Loucy (cell line): ENCODE results near the gene RAPGEF1.

ENCODE experiments used
- H2AFZ ChIP-seq: fragments of 200-600 bp; sonication (generic); 2 replicates; pipeline ENCODE4 v1.6.0; 2016; ENCODE audit warnings: antibody characterized with exemption, mild to moderate bottlenecking, low read length, moderate library complexity
- H3F3A ChIP-seq: fragments of 200-600 bp; 2 replicates; pipeline ENCODE4 v1.6.0; 2016; ENCODE audit warnings: antibody characterized with exemption, low read depth, mild to moderate bottlenecking
- H3K27me3 ChIP-seq: fragments of 200-600 bp; sonication (generic); 2 replicates; pipeline ENCODE4 v1.6.1; 2014; ENCODE audit warnings: low read length, mild to moderate bottlenecking; ENCODE audit not compliant: insufficient read depth, poor library complexity, severe bottlenecking
- H3K36me3 ChIP-seq: fragments of 200-600 bp; sonication (generic); 2 replicates; pipeline ENCODE4 v1.6.1; 2016; ENCODE audit warnings: low read length; ENCODE audit not compliant: insufficient read depth
- H3K4me1 ChIP-seq: fragments of 200-600 bp; sonication (generic); 2 replicates; pipeline ENCODE4 v1.5.1; 2014; ENCODE audit warnings: low read length, mild to moderate bottlenecking; ENCODE audit not compliant: insufficient read depth, poor library complexity, severe bottlenecking
- H3K4me2 ChIP-seq: fragments of 200-600 bp; sonication (generic); 2 replicates; pipeline ENCODE4 v1.6.0; 2014; ENCODE audit warnings: antibody characterized with exemption, low read length, low read depth, mild to moderate bottlenecking; ENCODE audit not compliant: poor library complexity, severe bottlenecking
- H3K4me3 ChIP-seq: fragments of 200-600 bp; sonication (generic); 2 replicates; pipeline ENCODE4 v1.5.1; 2014; ENCODE audit warnings: low read length, mild to moderate bottlenecking, mixed read lengths; ENCODE audit not compliant: poor library complexity, severe bottlenecking
- H3K79me2 ChIP-seq: fragments of 200-600 bp; sonication (generic); 2 replicates; pipeline ENCODE4 v1.6.1; 2014; ENCODE audit warnings: low read length; ENCODE audit not compliant: insufficient read depth
- H3K9ac ChIP-seq: fragments of 200-600 bp; sonication (generic); 2 replicates; pipeline ENCODE4 v1.6.0; 2014; ENCODE audit warnings: mild to moderate bottlenecking, low read depth, low read length, moderate library complexity; ENCODE audit not compliant: poor library complexity, severe bottlenecking
- H3K9me2 ChIP-seq: fragments of 200-600 bp; sonication (generic); replicated peaks from 2 replicates; pipeline ENCODE4 v1.6.1; 2016; ENCODE audit warnings: low read depth, low read length, mixed read lengths
- H3K9me3 ChIP-seq: fragments of 200-600 bp; sonication (generic); 2 replicates; pipeline ENCODE4 v1.6.1; 2014; ENCODE audit warnings: mild to moderate bottlenecking, antibody characterized with exemption, low read length, low read depth; ENCODE audit not compliant: insufficient read depth
- H4K20me1 ChIP-seq: fragments of 200-600 bp; sonication (generic); 2 replicates; pipeline ENCODE4 v1.6.0; 2014; ENCODE audit warnings: antibody characterized with exemption, low read length, mild to moderate bottlenecking; ENCODE audit not compliant: insufficient read depth, poor library complexity, severe bottlenecking
- EZH2phosphoT487 ChIP-seq: fragments of 200-600 bp; IDR thresholded peaks from 2 replicates; pipeline ENCODE4 v1.6.1; 2018; ENCODE audit warnings: antibody characterized with exemption, mild to moderate bottlenecking, moderate library complexity, borderline replicate concordance
- TF ChIP-seq, protein P1 (sequence below): fragments of 200-600 bp; sonication (generic); conservative IDR thresholded peaks from 2 replicates; pipeline ENCODE4 v1.5.1; 2014; ENCODE audit warnings: mild to moderate bottlenecking, antibody characterized with exemption, low read length

Gene RAPGEF1

DNA sequence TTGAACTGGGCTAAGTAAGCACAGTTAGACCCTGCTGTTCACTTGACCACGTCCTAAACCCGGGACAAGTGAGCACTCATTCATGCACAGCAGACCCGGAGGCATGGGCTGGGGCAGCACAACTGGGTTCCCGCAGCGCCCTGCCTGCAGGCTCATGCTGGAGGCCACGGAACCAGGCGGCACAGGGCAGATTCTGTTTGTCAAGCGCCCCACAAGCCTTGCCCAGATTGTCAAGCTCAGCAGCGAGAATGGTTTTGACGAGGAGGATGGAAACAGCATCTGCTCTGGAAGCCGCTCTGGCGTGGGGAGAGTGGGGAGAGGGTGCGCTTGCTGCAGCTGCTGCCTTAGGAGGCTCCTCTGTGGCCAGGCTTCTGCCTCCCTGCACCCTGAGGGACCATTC lies 161.9 kb downstream of the RAPGEF1 start:
- peaks cover 5% of the 10 kb centered on the region for H3K4me1 ChIP-seq
- H4K20me1 ChIP-seq, result no peaks in the 10 kb centered on the region
- no peaks in the 10 kb centered on the region for H3K9me2 ChIP-seq
- no peak overlapping the region for H3K4me3 ChIP-seq
- TF ChIP-seq EZH2phosphoT487, result no peak
- TF ChIP-seq, protein P1, sequence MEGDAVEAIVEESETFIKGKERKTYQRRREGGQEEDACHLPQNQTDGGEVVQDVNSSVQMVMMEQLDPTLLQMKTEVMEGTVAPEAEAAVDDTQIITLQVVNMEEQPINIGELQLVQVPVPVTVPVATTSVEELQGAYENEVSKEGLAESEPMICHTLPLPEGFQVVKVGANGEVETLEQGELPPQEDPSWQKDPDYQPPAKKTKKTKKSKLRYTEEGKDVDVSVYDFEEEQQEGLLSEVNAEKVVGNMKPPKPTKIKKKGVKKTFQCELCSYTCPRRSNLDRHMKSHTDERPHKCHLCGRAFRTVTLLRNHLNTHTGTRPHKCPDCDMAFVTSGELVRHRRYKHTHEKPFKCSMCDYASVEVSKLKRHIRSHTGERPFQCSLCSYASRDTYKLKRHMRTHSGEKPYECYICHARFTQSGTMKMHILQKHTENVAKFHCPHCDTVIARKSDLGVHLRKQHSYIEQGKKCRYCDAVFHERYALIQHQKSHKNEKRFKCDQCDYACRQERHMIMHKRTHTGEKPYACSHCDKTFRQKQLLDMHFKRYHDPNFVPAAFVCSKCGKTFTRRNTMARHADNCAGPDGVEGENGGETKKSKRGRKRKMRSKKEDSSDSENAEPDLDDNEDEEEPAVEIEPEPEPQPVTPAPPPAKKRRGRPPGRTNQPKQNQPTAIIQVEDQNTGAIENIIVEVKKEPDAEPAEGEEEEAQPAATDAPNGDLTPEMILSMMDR, result no peak
- H3K79me2 ChIP-seq, result no peaks in the 10 kb centered on the region
- H3K9ac ChIP-seq, result no peak overlapping the region
- peaks cover 31% of the 10 kb centered on the region; the same call in 1 of the 2 replicates for H3K36me3 ChIP-seq
- no peaks in the 10 kb centered on the region for H3K9me3 ChIP-seq
- H3K4me2 ChIP-seq, result no peak overlapping the region
- H2AFZ ChIP-seq, result no peak overlapping the region
- no peaks in the 10 kb centered on the region for H3F3A ChIP-seq
- H3K27me3 ChIP-seq, result no peaks in the 10 kb centered on the region

DNA sequence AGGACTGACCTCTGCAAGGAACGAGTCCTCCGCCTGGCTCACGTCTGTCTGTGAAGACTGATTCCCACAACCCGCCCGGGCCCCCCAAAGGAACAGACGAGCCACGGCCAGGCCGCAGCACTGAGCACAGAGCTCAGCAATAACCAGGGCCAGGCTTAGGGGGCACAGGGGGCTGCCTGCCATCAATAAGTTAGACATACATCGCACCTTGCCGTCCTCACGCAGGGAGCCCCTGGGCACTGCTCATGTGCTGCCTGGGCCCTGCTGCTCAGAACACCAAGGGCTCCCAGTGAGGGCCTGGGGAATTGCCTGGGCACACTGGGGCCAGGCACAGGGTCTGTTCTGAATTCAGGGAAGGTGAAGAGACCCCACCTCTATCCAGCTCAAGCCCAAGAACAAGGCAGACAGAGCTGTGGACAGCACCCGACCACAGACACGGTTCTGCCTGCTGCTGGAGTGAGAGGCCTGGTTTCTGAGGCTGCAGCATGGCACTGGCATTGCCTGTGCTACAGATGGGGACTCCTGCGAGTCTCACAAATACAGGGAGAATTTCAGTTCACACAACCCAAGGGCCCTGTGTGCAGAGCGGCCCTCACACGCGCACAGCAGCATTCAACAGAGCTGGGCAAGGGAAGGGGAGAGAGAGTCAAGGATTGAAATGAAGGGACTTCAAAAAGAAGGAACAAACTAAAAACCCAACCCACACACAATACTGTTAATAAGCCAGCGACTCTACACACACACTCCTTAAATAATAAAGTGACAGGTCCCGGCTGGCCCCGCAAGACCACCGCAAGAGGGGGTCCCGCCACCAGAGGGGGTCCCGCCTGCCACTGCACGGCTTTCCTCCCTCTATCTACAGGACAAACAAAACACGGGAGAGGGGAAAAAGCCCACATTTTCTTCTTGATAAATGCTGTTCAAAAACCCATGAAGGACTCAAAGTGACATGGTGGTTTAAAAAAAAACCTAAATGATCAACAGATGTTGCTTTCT lies 162.6 kb downstream of the RAPGEF1 start:
- no peaks in the 10 kb centered on the region for H3K9me3 ChIP-seq
- H4K20me1 ChIP-seq, result no peaks in the 10 kb centered on the region
- H3K4me2 ChIP-seq, result no peak overlapping the region
- H3K4me3 ChIP-seq, result no peak overlapping the region
- TF ChIP-seq EZH2phosphoT487, result no peak
- TF ChIP-seq, protein P1, result no peak
- H2AFZ ChIP-seq, result no peak overlapping the region
- no peaks in the 10 kb centered on the region for H3K9me2 ChIP-seq
- no peaks in the 10 kb centered on the region for H3K79me2 ChIP-seq
- H3K36me3 ChIP-seq, result peaks cover 24% of the 10 kb centered on the region; the same call in 1 of the 2 replicates
- H3K4me1 ChIP-seq, result peaks cover 4% of the 10 kb centered on the region
- no peaks in the 10 kb centered on the region for H3F3A ChIP-seq
- no peak overlapping the region for H3K9ac ChIP-seq
- H3K27me3 ChIP-seq, result no peaks in the 10 kb centered on the region

DNA sequence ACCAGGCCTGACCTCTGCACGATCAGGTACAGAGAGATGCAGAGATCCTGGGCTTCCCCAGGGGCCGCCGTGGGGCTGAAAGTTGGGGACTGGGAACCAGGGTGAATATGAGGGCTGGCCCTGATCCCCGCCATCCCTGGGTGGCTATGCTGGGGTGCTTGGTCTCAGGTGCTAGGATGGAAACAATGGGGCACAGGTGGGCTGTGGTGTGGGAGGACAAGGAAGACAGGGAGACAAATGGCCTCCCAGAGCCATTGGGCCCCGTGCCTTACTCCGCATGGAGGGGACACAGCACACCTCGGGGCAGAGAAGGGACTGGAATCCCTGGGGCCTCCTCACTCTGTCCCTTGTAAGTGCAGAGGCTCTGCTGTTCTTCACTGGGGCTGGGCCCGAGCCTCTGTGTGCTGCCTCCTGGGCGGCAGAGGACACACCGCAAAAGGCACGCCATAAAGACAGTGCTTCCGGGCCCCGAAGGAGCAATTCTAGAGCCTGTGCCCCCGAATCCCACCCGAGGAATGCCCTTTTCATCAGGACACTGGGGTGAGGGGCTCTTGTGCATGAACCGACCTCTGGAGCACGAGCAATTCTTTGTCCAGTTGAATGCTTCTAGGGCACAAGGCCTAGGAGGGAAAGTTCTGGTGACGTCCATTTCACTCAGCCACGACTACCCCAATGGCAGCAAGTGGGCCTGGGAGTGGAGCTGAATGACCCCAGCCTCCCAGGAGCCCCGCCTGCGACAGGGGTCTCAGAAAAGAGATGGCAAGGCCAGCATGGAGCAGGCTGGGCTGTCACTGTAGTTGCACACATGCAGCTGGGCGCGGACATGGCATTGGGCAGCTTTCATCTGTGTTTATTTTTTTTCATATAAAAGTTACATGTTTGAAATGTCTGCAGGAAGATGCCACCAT lies 163.7 kb downstream of the RAPGEF1 start:
- Histone ChIP-seq H3K9me3 (no peaks in the 10 kb centered on the region), H4K20me1 (no peaks in the 10 kb centered on the region), H3K4me1 (no peaks in the 10 kb centered on the region), H3K27me3 (no peaks in the 10 kb centered on the region), H3K36me3 (peaks cover 21% of the 10 kb centered on the region; the same call in 1 of the 2 replicates), H2AFZ (no peak overlapping the region), H3K9me2 (no peaks in the 10 kb centered on the region), H3F3A (no peaks in the 10 kb centered on the region), H3K4me3 (no peak overlapping the region), H3K4me2 (no peak overlapping the region), H3K9ac (no peak overlapping the region), H3K79me2 (no peaks in the 10 kb centered on the region)
- TF ChIP-seq, protein P1, result no peak
- no peak for TF ChIP-seq EZH2phosphoT487
